ENCODE measurements around the gene POLR3B.

The POLR3B gene

DNA sequence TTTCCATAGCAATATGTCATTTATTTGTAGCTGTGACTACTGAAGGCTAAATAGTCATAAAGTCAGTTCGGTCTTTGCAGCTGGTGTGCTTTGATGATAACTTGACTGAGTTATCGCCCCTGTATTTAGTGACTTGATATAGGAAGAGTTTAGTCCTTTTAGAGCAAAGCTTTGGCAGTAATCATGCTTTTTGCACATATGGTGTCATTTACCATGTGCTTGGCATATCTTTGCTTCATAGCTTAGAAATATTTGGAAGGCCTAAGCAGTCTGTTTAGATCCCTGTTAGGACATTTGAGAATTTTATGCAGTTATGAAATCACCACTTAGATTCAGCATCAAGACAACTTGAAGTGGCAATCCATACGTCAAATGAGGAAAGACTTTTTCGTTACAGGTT, 31.6 kb downstream of the POLR3B start:
- intact Hi-C loops (cut with DNase I) = no loop called here
- DNase-seq = no peak

DNA sequence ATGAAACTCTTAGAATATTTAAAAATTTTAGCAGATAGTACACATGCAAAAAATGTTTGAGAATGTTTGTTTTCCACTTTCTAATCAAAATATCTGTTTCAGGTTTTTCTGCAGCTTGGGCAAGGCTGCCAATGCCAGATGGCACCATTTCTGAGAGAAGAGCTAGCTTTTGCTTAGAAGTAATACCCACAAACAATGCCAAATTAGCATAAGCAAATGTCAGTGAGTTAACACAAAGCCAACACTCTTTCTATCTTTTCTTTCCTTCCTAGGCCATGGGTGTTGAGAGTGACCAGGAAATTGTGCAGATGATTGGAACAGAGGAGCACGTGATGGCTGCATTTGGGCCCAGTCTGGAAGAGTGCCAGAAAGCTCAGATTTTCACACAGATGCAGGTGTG, 35.2 kb downstream of the POLR3B start:
- no peak for DNase-seq
- intact Hi-C loops (cut with DNase I) = no loop called here

DNA sequence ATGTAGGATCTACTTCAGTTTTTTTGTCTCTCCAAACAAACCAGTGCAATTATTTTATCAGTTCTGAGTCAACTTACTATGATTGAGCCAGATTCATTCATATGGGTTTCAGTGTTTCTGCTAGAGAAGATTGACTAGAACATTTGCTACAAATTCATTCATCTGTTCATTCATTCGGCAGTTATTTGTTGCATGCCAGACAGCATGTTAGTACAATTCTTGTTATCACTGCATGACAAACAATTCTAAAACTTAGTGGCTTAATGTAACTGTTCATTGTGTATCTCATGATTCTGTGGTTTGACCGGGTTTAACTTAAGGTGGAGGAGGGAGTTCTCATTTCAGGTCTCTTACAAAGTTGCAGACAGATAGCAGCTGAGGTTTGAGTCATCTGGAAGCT, 52.3 kb downstream of the POLR3B start:
- intact Hi-C loops (cut with DNase I) = no loop called here
- no peak for DNase-seq

DNA sequence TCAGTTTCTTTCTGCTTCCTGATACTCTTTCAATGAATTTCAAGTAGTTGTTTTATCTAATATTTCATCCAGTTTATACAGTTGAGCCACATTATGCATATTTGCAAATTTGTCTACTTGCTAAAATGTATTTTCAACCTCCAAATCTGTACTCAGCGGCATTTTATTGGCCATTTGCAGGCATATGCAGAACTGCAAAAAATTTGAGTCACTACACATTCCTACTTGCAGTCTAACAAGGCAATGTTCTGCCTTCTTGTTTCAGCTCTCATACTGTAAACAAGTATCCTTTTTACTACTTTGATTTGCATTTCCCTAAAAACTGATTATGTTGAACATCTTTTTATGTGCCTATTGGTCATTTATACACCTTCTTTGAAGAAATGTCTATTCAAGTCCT, 55.0 kb downstream of the POLR3B start:
- no peak for DNase-seq
- intact Hi-C loops (cut with DNase I) = no loop called here

DNA sequence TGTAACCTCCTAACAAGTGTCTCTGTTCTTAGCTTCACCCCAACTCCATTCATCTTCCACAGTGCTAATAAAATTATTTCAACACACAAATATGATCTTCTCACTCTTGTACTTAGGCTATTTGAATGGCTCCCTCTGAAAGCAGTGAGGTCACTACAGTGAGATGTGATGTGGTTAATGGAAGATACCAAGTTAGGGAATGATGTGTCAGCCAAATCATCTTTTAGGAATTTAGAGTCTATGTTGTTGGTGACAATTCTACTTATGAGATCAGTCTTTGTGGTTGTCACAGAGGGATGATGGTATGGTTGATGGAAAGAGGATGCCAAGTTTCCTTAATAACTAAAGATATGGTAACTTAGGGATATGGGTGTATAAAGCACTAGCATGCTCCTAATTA, 57.6 kb downstream of the POLR3B start:
- intact Hi-C loops (cut with DNase I) = no loop called here
- DNase-seq = no peak

DNA sequence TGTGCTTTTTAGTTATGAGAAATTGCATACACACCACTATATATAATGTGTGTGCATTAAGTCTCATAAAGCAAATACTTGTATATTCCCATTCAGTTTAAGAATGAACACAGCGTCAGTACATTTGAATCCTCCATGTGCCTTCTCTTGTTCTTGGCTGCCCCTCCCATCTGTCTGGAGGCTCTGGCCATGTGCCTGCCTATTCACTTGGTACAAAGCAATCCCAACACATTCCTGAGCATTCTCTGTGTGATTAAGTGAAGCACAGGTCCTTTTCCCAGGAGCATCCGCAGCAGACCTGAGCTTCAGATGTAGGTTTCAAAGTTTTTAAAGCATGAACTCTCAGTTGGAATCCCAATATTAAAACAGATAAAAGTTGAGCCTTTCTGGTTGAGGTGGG, 58.7 kb downstream of the POLR3B start:
- no peak for DNase-seq
- intact Hi-C loops (cut with DNase I) = no loop called here

DNA sequence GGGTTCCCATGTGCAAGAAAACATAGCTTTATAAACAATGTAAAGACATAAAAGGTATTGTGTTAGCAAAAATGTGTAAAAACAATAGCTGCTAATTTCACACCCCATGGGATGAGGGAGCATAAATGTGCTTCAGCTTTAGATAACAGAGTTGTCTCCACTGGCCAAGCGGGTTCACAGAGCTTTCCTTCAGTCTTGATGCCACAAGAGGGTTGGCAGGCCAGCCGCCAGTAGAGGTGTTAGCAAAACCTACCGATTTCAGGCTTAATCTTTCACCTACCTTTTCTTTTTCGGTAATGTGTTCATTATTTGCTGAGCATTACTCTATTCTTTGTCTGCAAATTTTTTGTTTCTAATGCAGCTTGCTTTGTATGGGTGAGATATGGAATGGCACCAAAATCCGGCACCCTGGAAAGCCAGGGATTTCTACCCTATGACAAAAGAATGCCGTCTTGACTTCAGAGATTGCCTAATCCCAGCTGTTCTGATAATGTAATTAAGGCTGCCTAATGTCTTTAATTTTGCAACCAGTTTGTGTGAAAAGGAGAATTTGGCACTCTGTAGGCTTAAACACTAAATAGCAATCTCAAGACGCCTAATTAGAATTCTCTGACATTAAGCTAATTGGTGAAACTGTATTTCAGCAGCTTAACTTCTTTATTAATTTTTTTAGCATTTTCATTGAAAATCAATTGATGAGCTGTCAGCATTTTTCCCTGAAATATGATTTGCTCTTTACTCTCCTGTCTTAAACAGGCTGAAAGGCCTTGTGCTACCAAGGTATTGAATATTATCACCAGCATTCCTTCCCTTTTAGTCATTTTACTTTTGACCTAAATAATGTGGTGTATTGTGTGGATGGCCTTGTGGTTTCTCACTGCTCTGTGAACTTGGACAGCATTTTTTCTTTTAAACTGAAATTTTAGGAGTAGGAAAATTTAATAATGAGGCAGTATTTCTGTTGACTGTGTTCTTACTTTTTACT, 60.7 kb downstream of the POLR3B start:
- intact Hi-C loops (cut with DNase I) = no loop called here
- peak in 1 of 10 donors; percentile 51 for DNase-seq

DNA sequence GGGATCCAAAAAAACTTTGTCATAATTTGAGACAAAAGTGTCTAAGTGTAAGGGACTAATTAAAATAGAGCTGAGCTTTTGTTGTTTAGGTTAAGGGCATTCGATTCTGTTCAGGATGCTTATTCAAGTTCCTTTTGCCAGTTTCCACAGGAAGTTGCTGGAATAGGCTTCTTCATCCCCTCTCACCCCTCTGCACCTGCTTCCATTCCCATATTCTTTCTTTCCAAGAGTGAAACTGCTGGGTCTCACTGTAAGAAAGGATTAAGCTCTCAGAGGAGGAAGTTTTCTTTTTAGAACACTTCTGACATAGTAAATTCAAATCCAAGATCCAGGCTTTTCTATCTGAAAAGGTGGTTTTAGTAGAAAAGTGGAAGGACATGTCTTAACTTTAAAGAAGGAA, 61.4 kb downstream of the POLR3B start:
- DNase-seq = no peak
- intact Hi-C loops (cut with DNase I) = no loop called here

DNA sequence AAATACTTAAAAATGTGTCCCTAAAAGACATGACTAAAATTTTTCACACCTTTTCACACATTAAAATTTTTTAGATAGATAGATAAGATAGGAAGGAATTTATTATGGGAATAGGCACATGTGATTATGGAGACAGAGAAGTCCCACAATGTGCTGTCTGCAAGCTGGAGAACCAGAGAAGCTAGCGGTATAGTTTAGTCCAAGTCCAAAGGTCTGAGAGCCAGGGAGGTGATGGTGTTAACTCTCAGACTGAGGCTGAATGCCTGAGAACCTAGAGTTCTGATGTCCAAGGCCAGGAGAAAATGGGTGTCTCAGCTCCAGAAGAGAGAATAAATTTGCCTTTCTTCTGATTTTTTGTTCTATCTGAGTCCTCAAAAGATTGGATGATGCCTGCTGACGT, 65.7 kb downstream of the POLR3B start:
- intact Hi-C loops (cut with DNase I) = no loop called here
- DNase-seq = no peak

DNA sequence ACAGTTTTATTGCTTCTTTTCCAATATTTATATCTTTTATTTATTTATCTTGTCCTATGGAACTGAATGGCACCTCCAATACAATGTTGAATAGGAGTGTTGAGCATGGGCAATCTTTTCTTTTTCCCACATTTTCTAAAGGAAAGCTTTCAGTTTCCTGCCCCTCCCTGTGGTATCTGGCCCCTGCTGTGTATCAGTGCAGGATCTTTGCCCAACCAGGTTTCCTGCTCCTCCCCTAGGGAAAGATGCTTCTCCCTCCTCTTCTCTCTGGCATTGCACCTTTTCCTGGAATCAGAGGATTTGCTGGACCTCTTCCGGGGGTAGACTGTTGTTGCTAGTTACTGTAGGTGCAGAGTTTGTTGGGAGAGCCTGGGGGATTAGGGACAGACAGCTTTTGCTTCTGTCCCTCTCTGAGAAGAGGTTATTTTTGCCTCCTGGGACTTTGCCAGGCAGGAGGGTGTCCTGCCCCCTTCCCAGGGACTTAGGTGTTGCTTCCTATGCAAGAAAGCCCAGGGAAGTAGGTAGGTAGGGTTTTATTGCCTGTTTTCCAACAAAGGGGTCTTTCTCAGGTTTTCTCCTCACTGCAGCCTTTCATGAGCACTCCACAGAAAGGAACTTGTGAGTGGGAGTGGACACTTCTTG, 67.6 kb downstream of the POLR3B start:
- no peak for DNase-seq

DNA sequence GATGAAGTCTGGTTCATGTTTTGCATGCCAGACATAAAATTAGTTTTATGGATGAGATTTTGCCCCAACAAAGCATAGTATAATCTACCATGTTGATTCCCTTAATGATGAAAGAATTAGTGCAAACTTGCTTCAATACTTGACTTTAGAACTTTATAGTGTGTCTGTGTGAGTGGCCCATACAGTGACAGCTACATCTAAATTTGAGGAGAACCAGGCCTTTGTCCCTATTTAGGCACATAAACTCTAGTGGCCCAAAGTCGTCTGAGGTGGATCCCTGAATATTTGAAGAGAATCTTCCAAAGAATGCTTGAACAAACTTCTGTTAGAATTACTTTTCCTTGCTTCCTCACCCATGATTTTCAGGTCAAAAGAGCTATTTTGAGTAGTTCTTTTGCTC, 70.4 kb downstream of the POLR3B start:
- intact Hi-C loops (cut with DNase I) = no loop called here
- no peak for DNase-seq

More for the DNA sequence above, 67.6 kb downstream of the POLR3B start:
- intact Hi-C loops (cut with DNase I) = no loop called here

DNA sequence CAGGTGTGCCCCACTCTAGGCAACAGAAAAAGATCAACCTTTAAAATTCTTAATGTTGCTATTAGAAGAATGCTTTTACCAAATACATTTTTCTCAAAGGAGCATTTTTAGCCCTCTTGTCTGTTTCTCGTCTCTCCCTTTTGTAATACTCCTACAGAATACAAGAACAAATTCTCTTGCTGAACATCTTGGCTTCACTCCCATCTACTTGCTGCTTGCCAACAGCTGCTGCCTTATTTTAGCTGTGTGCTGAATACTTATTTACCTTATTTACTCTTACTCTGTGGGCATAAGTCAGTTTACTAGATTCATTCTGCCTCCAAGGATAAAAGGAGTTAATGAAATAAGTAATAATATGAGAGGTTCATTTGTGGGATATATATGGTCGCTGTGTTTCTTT, 70.8 kb downstream of the POLR3B start:
- intact Hi-C loops (cut with DNase I) = no loop called here
- DNase-seq = peak in 4 of 10 donors; percentile 12 to 63 (median 16)

DNA sequence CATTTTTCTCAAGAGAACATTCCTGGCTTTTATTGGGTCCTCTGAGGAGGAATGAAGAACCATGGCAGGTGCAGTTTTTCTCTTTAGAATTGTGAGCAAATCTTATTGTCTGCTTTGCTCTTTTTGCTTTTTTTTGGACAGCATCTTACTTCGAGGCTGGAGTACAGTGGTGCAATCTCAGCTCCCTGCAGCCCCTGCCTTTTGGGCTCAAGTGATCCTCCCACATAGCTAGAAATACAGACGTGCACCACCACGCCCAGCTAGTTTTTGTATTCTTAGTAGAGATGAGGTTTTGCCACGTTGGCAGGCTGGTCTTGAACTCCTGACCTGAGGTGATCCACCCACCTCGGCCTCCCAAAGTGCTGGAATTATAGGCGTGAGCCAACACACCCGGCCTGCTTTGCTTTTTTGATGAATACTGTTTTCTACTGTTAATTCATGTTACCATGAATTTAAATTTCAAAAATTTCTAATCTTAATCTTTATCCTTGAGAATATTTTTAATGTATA, 71.5 kb downstream of the POLR3B start:
- DNase-seq = peak in 1 of 10 donors; percentile 54
- intact Hi-C loops (cut with DNase I) = no loop called here

DNA sequence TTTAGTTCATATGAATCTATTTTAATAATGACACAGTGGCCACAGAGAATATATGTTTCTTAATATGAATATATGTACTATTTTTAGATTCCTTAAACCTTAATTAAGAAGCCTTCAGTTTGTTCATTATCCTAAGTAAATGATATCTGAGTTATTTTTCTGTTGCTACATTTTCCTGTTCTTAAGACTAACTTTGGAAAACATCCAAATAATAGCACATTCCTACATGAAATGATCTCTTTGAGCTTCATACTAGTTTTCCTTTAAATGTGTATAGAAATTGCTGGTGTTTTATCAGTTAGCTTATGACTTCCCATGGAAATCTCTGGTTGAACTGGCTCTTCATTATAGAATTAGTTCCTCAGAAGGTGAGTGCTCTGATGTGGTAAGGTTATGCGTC, 72.1 kb downstream of the POLR3B start:
- no peak for DNase-seq
- intact Hi-C loops (cut with DNase I) = no loop called here

DNA sequence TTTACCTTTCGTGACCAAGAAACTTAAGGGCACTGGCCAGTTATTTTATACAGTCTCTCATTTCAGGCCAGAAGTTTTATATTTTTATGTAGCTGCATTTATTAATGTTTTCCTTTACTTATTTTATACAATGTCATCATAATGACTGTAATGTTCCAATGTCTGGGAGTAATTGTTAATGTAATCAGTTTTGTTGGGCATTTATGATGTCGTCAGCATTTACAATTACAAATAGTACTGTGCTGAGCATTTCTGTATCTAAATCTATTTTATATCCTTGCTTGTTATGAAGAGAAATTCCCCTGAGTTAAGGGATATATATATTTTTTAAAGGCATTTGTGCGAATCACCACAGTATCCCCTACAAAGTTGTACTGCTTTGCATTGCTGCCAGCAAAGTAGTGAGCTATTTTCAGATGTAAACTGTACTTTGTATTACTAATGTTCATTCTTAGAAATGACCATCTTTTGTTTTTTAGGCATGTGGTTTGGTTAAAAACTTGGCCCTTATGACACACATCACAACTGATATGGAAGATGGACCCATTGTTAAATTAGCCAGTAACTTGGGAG, 74.4 kb downstream of the POLR3B start:
- no peak for DNase-seq
- intact Hi-C loops (cut with DNase I) = no loop called here

DNA sequence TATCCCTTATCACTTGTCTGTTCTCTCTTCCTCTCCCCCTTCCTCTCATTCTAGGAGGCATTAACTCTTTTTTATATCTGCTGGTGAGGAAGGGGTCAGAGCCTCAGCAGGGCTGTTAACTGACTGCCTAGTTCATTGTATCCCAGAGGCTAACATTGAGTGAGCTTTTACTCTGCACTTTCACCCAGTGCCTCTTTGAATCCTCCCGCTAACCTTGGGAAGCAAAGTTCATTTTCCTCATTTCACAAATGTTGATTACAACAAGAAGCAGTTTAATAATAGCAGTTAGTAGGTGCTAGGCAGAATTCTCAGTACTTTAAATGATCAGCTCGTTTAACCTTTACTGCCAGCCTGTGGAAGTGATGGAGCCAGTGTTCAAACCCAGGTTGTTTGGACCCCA, 75.5 kb downstream of the POLR3B start:
- intact Hi-C loops (cut with DNase I) = no loop called here
- no peak for DNase-seq

DNA sequence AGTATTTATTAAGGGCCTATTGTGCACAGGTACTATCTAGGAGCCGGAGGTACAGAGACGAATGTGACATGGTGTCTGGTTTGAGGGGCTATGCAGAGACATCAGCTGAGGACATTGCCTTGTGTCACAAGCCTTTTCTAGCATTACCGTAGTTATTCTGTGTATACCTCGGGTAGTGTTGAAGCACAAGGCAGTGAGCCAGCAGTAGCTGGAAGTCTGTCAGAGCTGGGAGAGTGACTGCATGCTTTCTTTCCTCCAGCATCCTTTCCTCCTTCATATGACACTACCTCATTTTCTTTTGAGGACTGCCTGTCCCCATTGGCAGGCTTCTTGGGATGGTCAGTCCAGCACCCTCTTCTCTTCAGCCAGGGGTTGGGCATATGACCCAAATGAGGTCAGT, 77.0 kb downstream of the POLR3B start:
- intact Hi-C loops (cut with DNase I) = no loop called here
- DNase-seq = peak in 3 of 10 donors; percentile 18 to 71 (median 43)

DNA sequence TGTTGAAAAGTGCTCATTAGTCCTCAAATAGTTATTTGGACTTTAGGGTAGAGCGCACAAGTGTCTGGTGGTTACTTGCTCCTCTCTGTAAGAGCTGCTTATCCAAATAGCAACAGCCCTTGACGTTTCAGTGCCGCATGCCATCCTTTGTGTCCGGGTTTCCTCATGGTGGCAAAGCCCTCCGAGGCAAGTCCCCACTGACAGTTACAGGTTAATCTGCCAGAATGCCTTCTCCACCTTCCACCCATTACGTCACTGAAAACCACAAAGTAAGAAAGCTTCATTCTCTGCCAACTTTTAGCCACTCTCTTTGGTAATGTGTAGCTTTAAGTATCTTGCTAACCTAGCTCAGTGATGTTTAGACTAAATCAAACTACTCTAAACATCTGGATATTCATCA, 78.6 kb downstream of the POLR3B start:
- intact Hi-C loops (cut with DNase I) = no loop called here

DNA sequence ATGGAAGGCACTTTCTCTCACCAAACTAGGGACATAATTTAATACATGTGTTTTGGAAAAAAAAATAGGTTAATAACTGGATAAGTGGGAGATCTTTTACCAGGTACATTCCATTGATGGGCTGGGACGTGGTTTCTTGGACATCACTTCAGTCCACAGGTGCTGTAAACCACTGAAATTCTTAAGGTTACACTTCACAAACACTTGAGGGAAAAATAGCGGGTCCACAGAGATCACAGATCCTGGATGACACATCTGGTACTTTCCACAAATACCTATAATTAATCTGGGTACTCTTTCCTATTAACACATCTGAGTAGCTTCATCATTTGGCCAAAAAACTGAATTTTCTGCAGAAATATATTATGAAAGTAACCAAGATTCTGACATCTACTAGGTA, 85.0 kb downstream of the POLR3B start:
- no peak for DNase-seq
- intact Hi-C loops (cut with DNase I) = no loop called here

More for the DNA sequence above, 78.6 kb downstream of the POLR3B start:
- peak in 1 of 10 donors; percentile 63 for DNase-seq

DNA sequence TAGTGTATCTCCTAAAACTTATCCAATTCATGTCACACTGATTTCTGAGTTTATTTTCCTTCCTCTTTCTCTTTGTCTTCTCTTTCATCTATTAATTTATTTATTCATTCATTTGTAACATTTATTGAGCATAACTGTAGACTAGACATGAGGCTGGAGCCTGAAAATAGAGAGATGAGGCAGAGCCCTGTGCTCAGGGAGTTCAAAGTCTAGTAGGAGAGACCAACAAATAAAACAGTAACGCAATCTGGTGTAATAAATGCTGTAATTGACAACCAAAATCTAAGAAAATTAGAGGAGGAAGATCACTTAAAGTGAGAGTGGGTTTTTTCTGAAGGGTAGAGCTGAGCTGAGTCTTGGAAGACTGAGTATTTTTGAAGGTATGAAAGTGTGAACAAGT, 87.5 kb downstream of the POLR3B start:
- intact Hi-C loops (cut with DNase I) = no loop called here
- no peak for DNase-seq

DNA sequence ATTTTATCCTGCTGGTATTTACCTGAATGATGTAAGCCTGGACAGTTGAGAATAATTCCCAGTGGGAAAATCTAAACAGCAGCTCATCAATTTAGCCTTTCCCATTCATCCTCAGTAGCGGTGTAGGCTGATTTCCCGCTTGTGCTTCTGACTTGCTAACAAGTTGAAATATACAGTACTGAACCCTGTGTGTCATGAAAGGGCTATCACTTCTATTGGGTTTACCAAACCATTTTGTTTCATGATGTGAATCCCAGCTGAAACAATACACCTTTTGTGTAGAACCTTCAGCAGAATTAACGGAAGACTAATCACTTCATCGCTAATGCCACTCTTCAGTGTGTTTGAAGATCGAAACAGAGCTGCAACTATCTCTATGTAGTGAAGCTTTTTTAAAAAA, 88.4 kb downstream of the POLR3B start:
- intact Hi-C loops (cut with DNase I) = no loop called here
- DNase-seq = no peak

Measured in posterior cingulate gyrus (tissue), 11 donors.